HEK293 (cell line): Measurements from ENCODE around the gene VAV2.

ENCODE experiments used
- CTCF ChIA-PET: fragments of 350-600 bp; formaldehyde crosslinking; extraction: SDS; loops from one replicate; lab custom pipeline; 2021; ENCODE audit warnings: antibody characterized with exemption; lab: Yijun Ruan, JAX
- POLR2A ChIA-PET: fragments of 300-600 bp; formaldehyde crosslinking; extraction: SDS; loops from one replicate; lab custom pipeline; 2020; ENCODE audit warnings: antibody characterized with exemption, inconsistent platforms; lab: Yijun Ruan, JAX
- H3K27ac ChIP-seq: fragments of 200-500 bp; sonication (Bioruptor generic); 2 replicates; pipeline ENCODE4 v1.5.1; 2014; ENCODE audit warnings: low read depth, low read length, control low read depth, inconsistent platforms; ENCODE audit errors: extremely low read depth
- H3K36me3 ChIP-seq, 2 experiments: fragments of 200-500 bp in 1 of 2; sonication (Bioruptor generic) in 1 of 2; 1 replicate in 1 of 2; 2 replicates in 1 of 2; pipeline ENCODE4 v1.5.1; 2014 to 2017; ENCODE audit warnings: inconsistent platforms in 2 of 2, low read length in 2 of 2; ENCODE audit not compliant: control insufficient read depth in 2 of 2, insufficient read depth in 1 of 2
- H3K4me1 ChIP-seq: fragments of 200-500 bp; sonication (Bioruptor generic); 2 replicates; pipeline ENCODE4 v1.5.1; 2014; ENCODE audit warnings: mild to moderate bottlenecking, low read length, inconsistent platforms; ENCODE audit not compliant: control insufficient read depth, insufficient read depth
- H3K4me3 ChIP-seq: 2 replicates; pipeline ENCODE4 v1.5.1; 2011; ENCODE audit warnings: low read depth, mild to moderate bottlenecking, control low read depth, low read length, moderate library complexity
- H3K9me3 ChIP-seq: fragments of 200-500 bp; sonication (Bioruptor generic); 2 replicates; pipeline ENCODE4 v1.5.1; 2014; ENCODE audit warnings: low read depth, low read length, inconsistent platforms; ENCODE audit not compliant: control insufficient read depth, insufficient read depth
- GLI4 ChIP-seq: fragments of 450-650 bp; formaldehyde crosslinking; IDR thresholded peaks from 2 replicates; pipeline ENCODE4 v1.5.1; 2016; ENCODE audit warnings: missing biosample characterization, missing genetic modification characterization
- GLIS2 ChIP-seq: fragments of 450-650 bp; formaldehyde crosslinking; IDR thresholded peaks from 2 replicates; pipeline ENCODE4 v1.5.1; 2016; ENCODE audit warnings: missing biosample characterization, missing genetic modification characterization
- HOXA7 ChIP-seq: sonication (generic); formaldehyde crosslinking; IDR thresholded peaks from 2 replicates; pipeline ENCODE4 v1.8.1; 2022; ENCODE audit warnings: missing genetic modification reagents, borderline replicate concordance
- HOXD13 ChIP-seq: sonication (generic); formaldehyde crosslinking; IDR thresholded peaks from 2 replicates; pipeline ENCODE4 v1.8.0; 2022; ENCODE audit warnings: missing genetic modification reagents, borderline replicate concordance
- IKZF3 ChIP-seq: fragments of 450-650 bp; IDR thresholded peaks from 2 replicates; pipeline ENCODE4 v1.5.0; 2018; ENCODE audit warnings: missing biosample characterization, mild to moderate bottlenecking, missing genetic modification characterization, moderate library complexity
- KLF1 ChIP-seq: fragments of 450-650 bp; formaldehyde crosslinking; IDR thresholded peaks from 2 replicates; pipeline ENCODE4 v1.5.1; 2016; ENCODE audit warnings: missing biosample characterization, missing genetic modification characterization
- KLF10 ChIP-seq: fragments of 450-650 bp; IDR thresholded peaks from 2 replicates; pipeline ENCODE4 v1.5.1; 2018; ENCODE audit warnings: missing biosample characterization, mild to moderate bottlenecking, missing genetic modification characterization
- KLF16 ChIP-seq: fragments of 450-650 bp; formaldehyde crosslinking; IDR thresholded peaks from 2 replicates; pipeline ENCODE4 v1.5.1; 2017; ENCODE audit warnings: missing biosample characterization, missing genetic modification characterization
- PRDM1 ChIP-seq: fragments of 450-650 bp; formaldehyde crosslinking; IDR thresholded peaks from 2 replicates; pipeline ENCODE4; 2016; ENCODE audit warnings: missing biosample characterization, missing genetic modification characterization
- REPIN1 ChIP-seq: fragments of 450-650 bp; formaldehyde crosslinking; IDR thresholded peaks from 2 replicates; pipeline ENCODE4 v1.5.1; 2017; ENCODE audit warnings: missing biosample characterization, missing genetic modification characterization, low read depth
- SETDB1 ChIP-seq: IDR thresholded peaks from one replicate; pipeline ENCODE4 v1.6.1; 2017; ENCODE audit warnings: mild to moderate bottlenecking, low read length, moderate library complexity, mixed read lengths; ENCODE audit not compliant: insufficient read length
- ZEB2 ChIP-seq: fragments of 450-650 bp; formaldehyde crosslinking; IDR thresholded peaks from 2 replicates; pipeline ENCODE4 v1.5.1; 2016; ENCODE audit warnings: missing biosample characterization, missing genetic modification characterization
- ZFP37 ChIP-seq: fragments of 450-650 bp; formaldehyde crosslinking; IDR thresholded peaks from 2 replicates; pipeline ENCODE4 v1.5.1; 2016; ENCODE audit warnings: missing biosample characterization, missing genetic modification characterization
- ZNF121 ChIP-seq: fragments of 450-650 bp; formaldehyde crosslinking; IDR thresholded peaks from 2 replicates; pipeline ENCODE4 v1.5.1; 2016; ENCODE audit warnings: missing biosample characterization, missing genetic modification characterization
- ZNF132 ChIP-seq: fragments of 450-650 bp; formaldehyde crosslinking; IDR thresholded peaks from 2 replicates; pipeline ENCODE4 v1.5.1; 2017; ENCODE audit warnings: missing biosample characterization, missing genetic modification characterization, borderline replicate concordance
- ZNF133 ChIP-seq: fragments of 450-650 bp; formaldehyde crosslinking; IDR thresholded peaks from 2 replicates; pipeline ENCODE4 v1.5.1; 2016; ENCODE audit warnings: missing biosample characterization, missing genetic modification characterization
- ZNF138 ChIP-seq: fragments of 450-650 bp; formaldehyde crosslinking; IDR thresholded peaks from 2 replicates; pipeline ENCODE4 v1.5.1; 2016; ENCODE audit warnings: missing biosample characterization, missing genetic modification characterization, borderline replicate concordance
- ZNF155 ChIP-seq: fragments of 450-650 bp; formaldehyde crosslinking; IDR thresholded peaks from 2 replicates; pipeline ENCODE4 v1.5.1; 2016; ENCODE audit warnings: missing biosample characterization, missing genetic modification characterization
- ZNF23 ChIP-seq: fragments of 450-650 bp; formaldehyde crosslinking; IDR thresholded peaks from 2 replicates; pipeline ENCODE4 v1.5.1; 2016; ENCODE audit warnings: missing biosample characterization, missing genetic modification characterization, borderline replicate concordance
- ZNF354C ChIP-seq: fragments of 450-650 bp; formaldehyde crosslinking; IDR thresholded peaks from 2 replicates; pipeline ENCODE4 v1.5.1; 2016; ENCODE audit warnings: missing biosample characterization, missing genetic modification characterization, low read depth, borderline replicate concordance
- ZNF366 ChIP-seq: fragments of 450-650 bp; formaldehyde crosslinking; conservative IDR thresholded peaks from 2 replicates; pipeline ENCODE4 v1.5.1; 2016; ENCODE audit warnings: missing biosample characterization, missing genetic modification characterization
- ZNF398 ChIP-seq: fragments of 450-650 bp; formaldehyde crosslinking; IDR thresholded peaks from 2 replicates; pipeline ENCODE4 v1.5.1; 2017; ENCODE audit warnings: missing biosample characterization, missing genetic modification characterization
- ZNF404 ChIP-seq: fragments of 450-650 bp; formaldehyde crosslinking; IDR thresholded peaks from 2 replicates; pipeline ENCODE4 v1.5.1; 2017; ENCODE audit warnings: missing biosample characterization, missing genetic modification characterization
- ZNF423 ChIP-seq: fragments of 450-650 bp; formaldehyde crosslinking; IDR thresholded peaks from 2 replicates; pipeline ENCODE4 v1.5.1; 2016; ENCODE audit warnings: missing biosample characterization, missing genetic modification characterization
- ZNF529 ChIP-seq: fragments of 450-650 bp; formaldehyde crosslinking; IDR thresholded peaks from 2 replicates; pipeline ENCODE4 v1.5.1; 2017; ENCODE audit warnings: missing genetic modification characterization, missing biosample characterization; ENCODE audit not compliant: insufficient replicate concordance
- ZNF548 ChIP-seq: fragments of 450-650 bp; formaldehyde crosslinking; IDR thresholded peaks from 2 replicates; pipeline ENCODE4 v1.5.1; 2016; ENCODE audit warnings: missing biosample characterization, missing genetic modification characterization
- ZNF596 ChIP-seq: fragments of 450-650 bp; IDR thresholded peaks from 2 replicates; pipeline ENCODE4 v1.5.0; 2018; ENCODE audit warnings: missing biosample characterization, mild to moderate bottlenecking, missing genetic modification characterization, moderate library complexity
- ZNF624 ChIP-seq: fragments of 450-650 bp; formaldehyde crosslinking; IDR thresholded peaks from 2 replicates; pipeline ENCODE4 v1.5.1; 2017; ENCODE audit warnings: missing biosample characterization, missing genetic modification characterization
- ZNF664 ChIP-seq: fragments of 450-650 bp; formaldehyde crosslinking; IDR thresholded peaks from 2 replicates; pipeline ENCODE4 v1.5.1; 2016; ENCODE audit warnings: missing biosample characterization, missing genetic modification characterization
- ZNF670 ChIP-seq: fragments of 450-650 bp; formaldehyde crosslinking; IDR thresholded peaks from 2 replicates; pipeline ENCODE4 v1.5.1; 2016; ENCODE audit warnings: missing biosample characterization, missing genetic modification characterization, low read depth
- ZNF791 ChIP-seq: fragments of 450-650 bp; formaldehyde crosslinking; IDR thresholded peaks from 2 replicates; pipeline ENCODE4 v1.5.1; 2016; ENCODE audit warnings: missing biosample characterization, missing genetic modification characterization
- ZNF837 ChIP-seq: fragments of 450-650 bp; formaldehyde crosslinking; IDR thresholded peaks from 2 replicates; pipeline ENCODE4 v1.5.1; 2016; ENCODE audit warnings: missing biosample characterization, missing genetic modification characterization
- ZSCAN23 ChIP-seq: fragments of 450-650 bp; formaldehyde crosslinking; IDR thresholded peaks from 2 replicates; pipeline ENCODE4 v1.5.1; 2016; ENCODE audit warnings: missing biosample characterization, missing genetic modification characterization
- ZSCAN5A ChIP-seq: fragments of 450-650 bp; formaldehyde crosslinking; IDR thresholded peaks from 2 replicates; pipeline ENCODE4 v1.5.1; 2016; ENCODE audit warnings: missing biosample characterization, missing genetic modification characterization
- ZXDB ChIP-seq: fragments of 450-650 bp; formaldehyde crosslinking; IDR thresholded peaks from 2 replicates; pipeline ENCODE4 v1.5.1; 2016; ENCODE audit warnings: missing biosample characterization, missing genetic modification characterization

VAV2 gene

GRCh38 chr9:134025606-134026541, 33.8 kb upstream of the VAV2 start (continued):
- no peak; the same call in 1 of the 2 replicates for TF ChIP-seq ZNF398 (tag by site-specific recombination)
- TF ChIP-seq ZNF664 = no peak
- TF ChIP-seq ZNF670 (tag by site-specific recombination) = no peak
- no peak for TF ChIP-seq SETDB1
- TF ChIP-seq ZNF133 (tag by site-specific recombination) = no peak
- no peak for TF ChIP-seq HOXD13 (CRISPR knock-in tag)
- 0 out of 2 replicates have a peak, but pooled peaks have one; percentile 2 for TF ChIP-seq ZNF423 (tag by site-specific recombination)
- no peak for TF ChIP-seq GLI4 (tag by site-specific recombination)
- no peak for TF ChIP-seq ZNF624 (tag by site-specific recombination)
- TF ChIP-seq ZSCAN23 = no peak
- TF ChIP-seq ZNF354C (tag by site-specific recombination) = no peak
- TF ChIP-seq KLF1 (tag by site-specific recombination) = no peak
- TF ChIP-seq ZNF529 (tag by site-specific recombination) = no peak
- TF ChIP-seq ZNF404 (tag by site-specific recombination) = no peak
- no peak for TF ChIP-seq ZEB2 (tag by site-specific recombination)
- no peak for TF ChIP-seq ZNF791 (tag by site-specific recombination)
- TF ChIP-seq ZNF155 = no peak
- no peak for TF ChIP-seq ZNF548 (tag by site-specific recombination)
- no peak for TF ChIP-seq ZNF837
- TF ChIP-seq, all 188 proteins: peak for 17

- CTCF ChIA-PET = interaction anchor here (1.1 to 7.5 kb wide), 3 partner anchors 30 to 243 kb away, joined by 3 to 51 read pairs (median 6); no protein-coding TSS in a partner anchor
- POLR2A ChIA-PET = interaction anchor here (0.5 to 1.9 kb wide), 14 partner anchors 8 to 1576 kb away, joined by 3 to 14 read pairs (median 5); partner anchors contain the start of genes RNU6ATAC and WDR5
- Histone ChIP-seq H3K27ac (peak within 1 kb of the TSS; percentile 41; the same call in 1 of the 2 replicates), H3K36me3 (peaks cover 0 to 33% of the 10 kb centered on the region in 2 experiments; a peak in 2 of 3 replicates), H3K4me3 (peak within 1 kb of the TSS; percentile 50), H3K4me1 (0 out of 2 replicates have a peak, but pooled peaks cover 2% of the 10 kb centered on the region), H3K9me3 (no peaks in the 10 kb centered on the region)
- TF ChIP-seq KLF10 (peak; percentile 76; the same call in 1 of the 2 replicates), ZNF23 (tag by site-specific recombination) (no peak), ZNF121 (no peak), GLIS2 (no peak), ZFP37 (tag by site-specific recombination) (no peak), HOXA7 (CRISPR knock-in tag) (no peak), REPIN1 (tag by site-specific recombination) (no peak), ZNF366 (peak; percentile 79), ZNF596 (no peak), PRDM1 (tag by site-specific recombination) (0 out of 2 replicates have a peak, but pooled peaks have one; percentile 11), ZNF132 (tag by site-specific recombination) (no peak), ZNF138 (tag by site-specific recombination) (no peak), ZNF133 (tag by site-specific recombination) (no peak), ZSCAN5A (tag by site-specific recombination) (no peak), KLF16 (tag by site-specific recombination) (0 out of 2 replicates have a peak, but pooled peaks have one; percentile 65), ZXDB (tag by site-specific recombination) (peak; percentile 55; the same call in 1 of the 2 replicates), IKZF3 (0 out of 2 replicates have a peak, but pooled peaks have one; percentile 10)
Measured at GRCh38 chr9:134024828-134025605, 32.9 kb upstream of the VAV2 start, which contains the start of gene BRD3OS. Gene BRD3OS (plus strand): TSS chr9:134025481. CDS start chr9:134026748, 1,267 bp downstream.
